ENCODE results near the gene EIF6.

Gene EIF6

DNA sequence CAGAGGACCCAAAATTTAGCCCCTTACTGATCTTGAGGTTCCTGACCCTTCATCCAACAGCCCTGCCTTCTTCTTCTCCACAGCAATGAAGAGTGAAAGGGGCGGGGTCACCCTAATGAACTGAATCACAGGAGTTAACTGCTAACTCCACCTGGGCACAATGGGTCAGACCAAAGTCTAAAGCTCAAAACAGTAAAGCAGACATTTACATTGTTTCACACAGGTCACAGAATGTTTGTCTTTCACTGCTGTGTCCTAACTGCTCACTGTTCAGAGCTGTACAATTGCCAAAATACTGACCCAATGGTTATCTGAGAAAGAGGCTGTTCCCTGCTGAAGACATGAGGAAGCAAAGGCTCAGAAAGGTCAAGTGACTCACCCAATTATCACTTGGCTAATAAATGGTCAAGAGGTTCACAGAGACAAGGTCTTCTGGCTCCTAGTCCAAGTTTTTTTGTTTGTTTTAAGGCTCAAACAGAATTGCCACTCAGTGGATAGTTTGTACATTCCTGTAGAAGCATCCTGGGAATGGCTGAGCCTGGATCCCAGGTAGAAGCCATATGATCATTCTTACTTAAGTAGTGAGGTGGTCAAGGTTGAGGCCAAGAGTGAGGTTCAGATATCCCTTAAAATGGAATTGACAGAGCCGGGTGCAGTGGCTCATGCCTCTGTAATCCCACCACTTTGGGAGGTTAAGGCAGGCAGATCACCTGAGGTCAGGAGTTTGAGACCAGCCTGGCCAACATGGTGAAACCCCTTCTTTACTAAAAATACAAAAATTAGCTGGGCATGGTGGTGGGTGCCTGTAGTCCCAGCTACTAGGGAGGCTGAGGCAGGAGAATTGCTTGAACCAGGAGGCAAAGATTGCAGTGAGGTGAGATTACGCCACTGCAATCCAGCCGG, 42.8 kb upstream of the EIF6 start:
- no peak overlapping the region for H3K4me3 ChIP-seq (ENCODE audit: low read depth, low read length)
- no peak for DNase-seq (ENCODE audit: low read depth)
- TF ChIP-seq, protein P1, sequence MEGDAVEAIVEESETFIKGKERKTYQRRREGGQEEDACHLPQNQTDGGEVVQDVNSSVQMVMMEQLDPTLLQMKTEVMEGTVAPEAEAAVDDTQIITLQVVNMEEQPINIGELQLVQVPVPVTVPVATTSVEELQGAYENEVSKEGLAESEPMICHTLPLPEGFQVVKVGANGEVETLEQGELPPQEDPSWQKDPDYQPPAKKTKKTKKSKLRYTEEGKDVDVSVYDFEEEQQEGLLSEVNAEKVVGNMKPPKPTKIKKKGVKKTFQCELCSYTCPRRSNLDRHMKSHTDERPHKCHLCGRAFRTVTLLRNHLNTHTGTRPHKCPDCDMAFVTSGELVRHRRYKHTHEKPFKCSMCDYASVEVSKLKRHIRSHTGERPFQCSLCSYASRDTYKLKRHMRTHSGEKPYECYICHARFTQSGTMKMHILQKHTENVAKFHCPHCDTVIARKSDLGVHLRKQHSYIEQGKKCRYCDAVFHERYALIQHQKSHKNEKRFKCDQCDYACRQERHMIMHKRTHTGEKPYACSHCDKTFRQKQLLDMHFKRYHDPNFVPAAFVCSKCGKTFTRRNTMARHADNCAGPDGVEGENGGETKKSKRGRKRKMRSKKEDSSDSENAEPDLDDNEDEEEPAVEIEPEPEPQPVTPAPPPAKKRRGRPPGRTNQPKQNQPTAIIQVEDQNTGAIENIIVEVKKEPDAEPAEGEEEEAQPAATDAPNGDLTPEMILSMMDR (IDR thresholded peaks at IDR 0.05; ENCODE audit: insufficient read depth, low read depth, low read length, missing control alignments) = no peak

DNA sequence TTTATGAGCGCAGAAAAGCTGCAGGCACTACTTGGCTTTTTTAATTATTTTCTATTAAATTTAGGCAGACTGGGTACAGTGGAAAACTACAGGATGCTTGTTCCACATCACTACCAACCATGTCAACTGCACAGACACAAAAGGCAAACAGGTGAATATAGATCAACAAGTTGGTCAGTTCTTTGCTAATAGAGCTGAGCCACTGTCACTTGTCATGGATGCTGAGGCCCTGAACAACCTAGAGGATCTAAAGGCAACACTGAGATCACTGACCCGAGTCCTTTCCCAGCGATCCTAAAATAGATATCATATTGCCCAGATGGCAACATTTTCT, 42.1 kb upstream of the EIF6 start:
- DNase-seq (ENCODE audit: low read depth) = no peak
- no peak overlapping the region for H3K4me3 ChIP-seq (ENCODE audit: low read depth, low read length)
- TF ChIP-seq, protein P1 (IDR thresholded peaks at IDR 0.05; ENCODE audit: insufficient read depth, low read depth, low read length, missing control alignments) = no peak

DNA sequence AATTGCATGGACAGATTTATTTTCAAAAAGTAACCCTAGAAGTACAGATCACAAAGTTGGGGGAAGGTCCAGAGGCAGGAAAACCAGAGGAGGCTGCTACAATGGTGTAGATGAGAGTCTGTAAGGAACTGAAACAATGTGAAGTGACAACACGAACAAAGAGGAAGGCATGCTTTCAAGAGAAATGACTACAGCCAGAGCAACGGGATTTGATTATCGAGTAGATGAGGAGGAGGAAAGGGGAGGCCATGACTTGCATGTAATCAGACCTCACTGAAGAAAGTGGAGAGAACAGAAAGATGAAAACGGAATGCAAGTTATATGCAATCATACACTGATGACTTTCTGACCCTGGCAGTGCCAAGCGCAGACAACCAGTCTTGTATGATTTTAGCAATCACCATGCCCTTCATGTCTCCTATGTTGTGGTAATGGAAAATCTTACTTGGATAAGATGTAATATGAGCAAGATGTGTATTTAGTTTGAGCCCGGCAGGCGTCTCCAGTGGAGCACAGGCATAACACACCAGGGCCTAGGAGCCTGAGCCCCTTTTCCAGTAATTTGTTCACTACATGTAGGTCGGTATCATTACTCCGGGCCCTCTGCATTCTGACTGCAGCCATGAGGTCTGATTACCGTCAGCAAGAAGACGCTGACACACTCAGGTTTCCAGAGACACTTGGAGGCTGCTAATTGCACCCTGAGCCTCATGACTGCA, 41.6 kb upstream of the EIF6 start:
- TF ChIP-seq, protein P1 (IDR thresholded peaks at IDR 0.05; ENCODE audit: insufficient read depth, low read depth, low read length, missing control alignments) = no peak
- DNase-seq (ENCODE audit: low read depth) = no peak
- no peak overlapping the region for H3K4me3 ChIP-seq (ENCODE audit: low read depth, low read length)

DNA sequence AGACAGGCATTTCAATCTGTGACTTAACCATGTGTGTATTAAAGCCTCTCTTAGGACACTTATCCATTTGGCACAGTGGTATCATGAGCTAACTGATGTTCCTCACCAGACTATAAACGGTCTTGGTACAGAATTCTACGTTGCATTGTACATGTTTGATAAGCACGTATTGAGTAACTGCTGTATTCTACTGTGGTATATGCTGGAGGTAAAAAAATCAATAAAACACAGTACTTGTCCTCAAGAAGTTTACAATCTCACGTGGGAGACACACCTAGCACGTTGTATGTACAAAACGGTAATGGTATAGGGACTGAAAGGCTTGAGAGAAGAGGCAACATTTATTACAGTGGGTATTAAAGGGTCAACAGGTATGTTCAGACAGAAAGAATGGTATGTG, 40.8 kb upstream of the EIF6 start:
- no peak for DNase-seq (ENCODE audit: low read depth)
- TF ChIP-seq, protein P1 (IDR thresholded peaks at IDR 0.05; ENCODE audit: insufficient read depth, low read depth, low read length, missing control alignments) = no peak
- H3K4me3 ChIP-seq (ENCODE audit: low read depth, low read length) = no peak overlapping the region

DNA sequence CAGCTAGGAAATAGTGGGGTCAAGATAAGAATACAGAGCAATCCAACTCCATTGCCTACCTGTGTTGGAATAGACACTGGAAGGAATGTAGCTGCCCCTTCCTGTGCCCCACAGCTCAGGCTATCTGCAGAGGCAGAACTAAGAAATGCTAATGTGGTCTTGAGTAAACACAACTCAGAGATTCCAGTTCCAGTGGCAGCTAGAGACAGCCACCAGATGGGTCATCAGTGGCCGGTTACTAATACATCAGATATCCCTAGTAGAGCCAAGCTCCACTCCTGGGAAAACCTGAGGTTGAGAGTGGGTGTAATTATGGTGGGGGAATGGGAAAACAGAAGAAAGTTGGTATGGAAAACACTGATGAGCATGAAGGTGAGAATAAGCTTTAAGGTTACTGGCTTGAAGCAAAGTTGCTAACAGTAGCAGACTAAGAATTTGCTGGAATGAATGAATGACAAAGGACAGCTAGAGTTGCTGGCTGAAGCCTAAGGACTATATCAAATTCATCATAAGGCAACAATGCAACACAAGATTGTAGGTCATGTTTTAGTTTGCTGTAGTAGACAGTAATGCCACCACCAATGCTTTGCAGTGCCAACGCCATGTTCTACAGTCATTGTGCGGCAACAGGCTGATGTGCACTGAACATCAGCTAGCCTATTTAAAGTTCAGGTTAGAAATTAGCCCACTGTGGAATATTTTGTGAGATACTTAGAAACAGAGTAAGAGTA, 36.0 kb upstream of the EIF6 start:
- TF ChIP-seq, protein P1 (IDR thresholded peaks at IDR 0.05; ENCODE audit: insufficient read depth, low read depth, low read length, missing control alignments) = no peak

DNA sequence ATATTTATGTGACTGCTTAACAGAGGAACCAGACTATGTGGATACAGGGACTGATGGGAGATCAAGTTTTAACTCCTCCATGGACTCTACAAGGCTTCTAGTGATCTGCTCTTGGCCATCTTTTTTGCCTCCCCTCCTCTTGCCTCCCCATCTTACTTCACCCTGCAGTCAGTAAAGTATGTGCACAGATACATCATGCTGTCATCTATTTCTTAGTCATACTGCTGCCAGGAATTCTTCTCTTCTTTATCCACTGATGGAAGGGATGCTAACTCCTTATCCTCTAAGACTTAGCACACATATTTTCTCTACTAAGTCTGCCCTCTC, 35.3 kb upstream of the EIF6 start:
- no peak overlapping the region for H3K4me3 ChIP-seq (ENCODE audit: low read depth, low read length)
- TF ChIP-seq, protein P1 (IDR thresholded peaks at IDR 0.05; ENCODE audit: insufficient read depth, low read depth, low read length, missing control alignments) = no peak
- DNase-seq (ENCODE audit: low read depth) = no peak

More for the DNA sequence above, 36.0 kb upstream of the EIF6 start:
- no peak for DNase-seq (ENCODE audit: low read depth)
- H3K4me3 ChIP-seq (ENCODE audit: low read depth, low read length) = no peak overlapping the region
